GM21360 (cell line): ENCODE data around the gene MMP19.
A peak's percentile ranks its signal among the peaks of the same experiment; 100 is the strongest.
"Not testable (repeated sequence)": the region's sequence is repeated elsewhere in the genome, so short reads cannot be mapped to it uniquely, and the experiment has no call there.

Source experiments
- ATAC-seq: cut with Tn5 transposase; IDR thresholded peaks from one replicate; pipeline ENCODE4 v1.9.1; 2021; ENCODE audit warnings: mild to moderate bottlenecking, moderate library complexity; ENCODE audit not compliant: unreplicated experiment

Gene MMP19

DNA sequence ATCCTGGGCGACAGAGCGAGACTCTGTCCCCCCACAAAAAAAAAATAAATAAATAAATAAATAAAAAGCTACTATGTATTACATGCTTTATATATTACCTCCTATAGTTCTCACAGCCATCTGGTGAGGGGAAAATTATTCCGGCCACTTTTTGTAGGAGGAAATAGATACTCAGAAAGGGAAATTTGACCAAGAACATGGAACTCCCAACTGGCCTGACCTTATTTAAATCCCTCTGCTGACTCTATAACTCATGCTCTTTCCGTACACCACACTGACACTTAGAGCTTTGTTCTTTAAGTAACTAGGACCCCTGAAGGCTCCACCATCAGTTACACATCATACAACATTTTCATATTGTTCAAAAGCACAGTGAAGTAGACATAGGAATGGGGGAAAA, 2.2 kb upstream of the MMP19 start:
- no peak for ATAC-seq

DNA sequence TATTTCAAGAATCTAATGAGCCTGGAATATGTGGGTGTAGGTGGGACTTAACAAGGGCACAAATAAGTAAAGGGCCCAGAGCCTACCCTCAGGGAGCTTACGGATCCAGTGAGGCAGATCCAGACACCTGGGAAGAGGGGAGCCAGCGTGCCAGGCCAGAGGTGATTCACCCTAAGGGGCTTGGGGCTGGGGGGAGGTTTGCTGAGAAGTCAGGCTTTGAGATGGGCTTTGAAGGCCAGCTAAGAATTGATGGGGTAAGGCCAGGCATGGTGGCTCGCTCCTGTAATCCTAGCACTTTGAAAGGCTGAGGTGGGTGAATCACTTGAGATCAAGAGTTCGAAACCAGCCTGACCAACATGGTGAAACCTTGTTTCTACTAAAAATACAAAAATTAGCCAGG, 695 bp upstream of the MMP19 start:
- no peak for ATAC-seq

DNA sequence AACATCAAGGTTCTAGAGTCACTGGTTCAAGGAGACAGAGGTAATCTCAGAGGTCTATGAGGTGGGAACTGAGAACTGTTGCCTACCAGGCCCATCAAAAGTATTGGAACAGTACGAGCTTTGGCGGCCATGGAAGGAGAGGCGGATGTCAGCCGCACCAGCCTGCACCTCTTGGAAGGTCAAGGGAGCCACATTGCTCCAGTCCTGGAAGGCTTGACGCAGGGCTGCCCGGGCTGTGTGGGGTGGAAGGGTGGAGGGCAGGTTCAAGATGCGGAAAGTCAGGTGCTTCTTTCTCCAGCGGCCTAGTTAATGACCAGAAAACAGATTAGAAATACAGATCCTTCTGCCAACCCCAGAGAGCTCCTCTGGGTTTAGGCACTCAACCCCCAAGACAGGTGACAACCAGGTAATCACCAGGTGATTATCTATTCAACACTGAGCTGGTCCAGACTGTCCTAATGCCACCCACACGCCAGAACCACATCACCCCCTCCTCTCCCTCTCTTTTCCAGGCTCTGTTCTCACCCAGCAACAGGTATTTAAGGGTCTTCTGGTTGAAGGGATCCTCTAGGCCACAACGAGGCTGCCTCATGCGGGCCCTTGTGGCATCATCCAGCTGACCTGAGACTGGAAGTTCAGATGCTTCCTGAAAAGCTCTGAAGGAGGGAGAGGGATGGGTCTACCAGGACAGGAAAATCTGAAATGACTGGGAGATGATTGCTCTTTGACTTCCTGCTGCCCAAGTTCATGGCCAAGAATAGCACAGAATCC, 2.0 kb downstream of the MMP19 start:
- ATAC-seq = no peak

DNA sequence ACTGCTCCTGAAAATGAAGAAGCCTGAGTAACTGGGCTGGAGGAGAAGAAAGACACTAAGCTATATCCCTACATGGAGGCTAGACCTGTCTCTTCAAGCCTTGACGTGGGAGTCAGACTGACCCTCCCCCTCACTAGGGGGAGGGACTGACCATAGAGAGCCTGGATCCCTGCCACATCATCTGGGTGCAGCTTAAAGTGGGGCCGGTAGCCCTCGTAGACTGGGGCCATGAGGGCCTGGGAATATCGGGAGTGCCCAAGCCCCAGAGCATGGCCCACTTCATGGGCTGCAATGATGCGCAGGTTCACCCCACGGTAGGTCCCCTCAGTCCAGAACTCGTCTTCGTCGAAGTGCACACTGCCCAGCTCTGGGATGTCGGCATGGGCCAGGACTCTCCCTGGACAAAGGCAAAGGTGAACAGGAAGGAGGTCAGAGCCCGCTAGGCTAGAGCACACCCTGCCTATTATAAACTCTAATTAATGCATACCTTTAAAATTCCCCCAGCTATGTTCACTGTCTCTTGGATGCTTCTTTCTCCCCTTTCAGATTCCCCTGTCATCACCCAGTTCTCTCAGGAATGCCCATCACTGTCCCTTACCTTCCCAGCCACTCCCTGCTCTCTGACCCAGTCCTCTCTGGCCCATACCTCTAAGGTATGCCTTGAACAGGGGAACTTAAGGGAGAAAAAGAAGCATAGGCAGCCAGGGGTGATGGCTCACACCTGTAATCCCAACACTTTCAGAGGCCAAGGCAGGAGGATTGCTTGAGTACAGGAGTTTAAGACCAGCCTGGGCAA, 3.2 kb downstream of the MMP19 start:
- ATAC-seq = no peak

DNA sequence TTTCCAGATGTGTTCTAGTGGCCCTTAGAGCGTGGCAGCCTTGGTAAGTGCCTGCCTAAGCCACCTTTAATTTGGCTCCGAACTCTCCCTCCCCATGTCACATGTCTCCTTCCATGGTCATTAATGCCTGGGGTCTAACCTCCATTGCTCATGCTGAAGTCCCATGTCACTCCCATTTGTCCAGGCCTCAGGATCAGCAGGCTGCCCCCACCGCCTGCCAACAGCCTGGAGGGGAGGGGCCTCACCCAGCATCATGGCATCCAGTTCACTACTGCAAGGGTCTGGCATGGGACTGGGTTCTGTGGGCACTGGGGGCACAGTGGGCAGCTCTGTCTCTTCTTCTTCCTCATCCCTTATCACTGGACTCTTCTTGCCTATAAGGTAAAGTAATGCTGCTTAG, 4.4 kb downstream of the MMP19 start:
- no peak for ATAC-seq

DNA sequence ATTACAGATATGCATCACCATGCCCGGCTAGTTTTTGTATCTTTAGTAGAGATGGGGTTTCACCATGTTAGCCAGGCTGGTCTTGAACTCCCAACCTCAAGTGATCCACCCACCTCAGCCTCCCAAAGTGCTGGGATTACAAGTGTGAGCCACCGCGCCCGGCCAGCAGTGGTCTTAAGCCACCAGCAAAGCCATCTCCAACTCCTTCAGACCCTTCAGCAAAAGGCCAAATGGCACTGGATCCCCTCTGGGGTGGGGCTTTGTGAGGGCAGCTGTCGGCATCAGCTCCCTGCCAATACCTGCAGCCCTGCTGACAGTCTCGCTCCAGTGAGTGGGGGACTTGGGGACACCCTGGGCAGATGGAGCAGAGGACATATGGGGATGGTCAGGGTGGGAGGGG, 8.3 kb downstream of the MMP19 start:
- ATAC-seq = not testable (repeated sequence)

DNA sequence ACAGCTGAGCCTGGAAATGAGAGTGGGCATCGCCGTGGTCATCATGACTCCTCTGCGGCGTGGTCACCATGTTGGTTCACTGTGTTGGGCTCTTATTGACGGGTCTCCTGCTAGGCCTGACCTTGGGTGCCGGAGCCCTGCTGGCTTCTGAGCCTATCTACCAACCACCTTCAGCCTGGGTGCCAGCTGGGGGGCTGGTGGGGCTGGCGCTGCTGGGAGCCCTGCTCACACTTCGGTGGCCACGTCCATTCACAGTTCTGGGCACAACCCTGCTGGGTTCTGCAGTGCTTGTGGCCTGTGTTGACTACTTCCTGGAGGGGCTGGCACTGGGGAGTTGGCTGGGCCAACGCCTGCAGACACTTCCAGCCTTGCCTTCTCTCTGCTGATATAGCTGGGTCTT, 9.7 kb downstream of the MMP19 start:
- ATAC-seq = no peak

DNA sequence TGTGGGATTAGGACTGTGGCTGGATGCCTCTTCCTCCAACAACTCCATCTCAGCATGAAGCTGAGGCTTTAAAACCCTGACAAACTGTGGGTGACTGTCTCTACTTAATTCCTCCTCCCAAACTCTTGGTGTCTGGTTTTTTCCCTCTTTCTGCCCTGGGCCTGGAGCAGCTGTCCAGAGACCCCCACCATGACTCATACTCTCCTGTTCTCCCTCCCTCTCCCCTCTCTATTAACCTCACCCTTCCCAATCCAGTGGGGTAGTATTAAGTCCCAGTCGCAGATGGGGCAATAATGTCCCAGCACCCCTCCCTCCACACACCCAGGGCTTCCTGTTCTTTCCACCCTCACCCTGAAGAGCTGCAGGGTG, 11.3 kb downstream of the MMP19 start:
- ATAC-seq = no peak

DNA sequence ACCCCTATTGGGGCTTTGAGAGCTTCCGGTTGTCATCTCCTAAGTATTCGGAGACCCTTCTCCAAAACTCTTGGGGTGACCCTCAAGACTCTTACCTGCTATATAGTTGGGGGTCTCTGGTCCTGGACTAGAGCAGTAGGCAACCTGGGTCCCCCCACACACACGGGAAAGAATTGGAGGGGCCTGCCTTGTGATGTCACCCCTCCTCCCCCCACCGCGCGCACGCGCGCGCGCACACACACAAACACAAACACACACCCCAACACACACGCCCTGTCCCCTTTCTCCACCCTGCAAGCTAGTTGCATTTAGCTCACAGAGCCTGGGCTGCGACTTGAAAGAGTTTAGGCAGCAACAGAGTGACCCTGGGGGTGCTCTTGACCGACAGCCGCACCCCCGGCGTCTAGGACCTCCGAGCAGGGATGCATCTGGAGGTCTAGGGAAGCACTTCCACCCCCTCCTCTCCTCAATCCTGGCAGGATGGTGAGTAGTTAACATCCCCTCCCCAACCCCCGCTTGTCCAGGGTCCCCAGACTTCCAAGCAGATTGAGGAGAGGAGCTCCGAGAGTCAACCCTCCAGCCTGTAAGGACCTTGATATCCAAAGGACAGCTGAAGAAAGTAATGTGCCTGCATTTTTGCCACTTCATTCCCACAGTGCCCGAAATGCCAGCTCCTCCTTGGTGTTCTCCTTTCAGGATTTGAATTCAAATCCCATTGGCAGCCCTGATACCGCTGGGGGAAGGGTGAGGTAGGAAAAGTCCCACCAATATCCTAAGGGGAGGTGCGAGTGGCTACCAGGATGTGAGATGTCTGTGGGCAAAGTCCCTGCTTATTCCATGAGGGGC, 11.9 kb downstream of the MMP19 start:
- ATAC-seq = no peak

DNA sequence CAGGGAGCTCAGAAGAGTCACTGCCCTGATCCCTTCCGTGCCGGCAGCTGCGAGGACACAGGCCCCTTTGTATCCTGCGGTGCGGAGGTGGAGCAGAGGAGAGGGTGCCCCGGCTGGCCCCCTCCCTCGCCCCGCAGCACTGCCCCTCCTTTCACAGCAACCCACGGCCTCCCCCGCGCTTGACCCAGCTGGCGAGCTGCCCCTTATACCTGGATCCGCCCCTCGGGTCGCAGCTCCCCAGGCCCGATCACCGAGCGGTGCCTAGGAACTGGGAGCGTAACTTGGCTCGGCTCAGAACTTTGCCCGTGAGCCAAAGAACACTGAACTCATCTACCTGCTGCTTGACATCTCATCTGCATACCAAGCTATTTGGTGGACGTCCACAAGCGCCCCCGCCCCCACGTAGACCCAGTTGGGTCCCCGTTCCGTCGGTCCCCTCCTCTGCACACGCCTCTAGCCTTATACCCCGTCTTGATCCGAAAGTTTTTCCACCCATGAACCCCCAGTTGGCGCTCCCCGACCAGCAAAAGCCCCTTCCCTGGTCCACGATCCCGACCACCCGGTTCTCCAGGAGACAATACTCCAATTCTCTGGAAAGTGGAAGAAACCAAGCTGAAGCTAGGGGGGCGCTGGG, 12.7 kb downstream of the MMP19 start:
- peak; percentile 20 for ATAC-seq

DNA sequence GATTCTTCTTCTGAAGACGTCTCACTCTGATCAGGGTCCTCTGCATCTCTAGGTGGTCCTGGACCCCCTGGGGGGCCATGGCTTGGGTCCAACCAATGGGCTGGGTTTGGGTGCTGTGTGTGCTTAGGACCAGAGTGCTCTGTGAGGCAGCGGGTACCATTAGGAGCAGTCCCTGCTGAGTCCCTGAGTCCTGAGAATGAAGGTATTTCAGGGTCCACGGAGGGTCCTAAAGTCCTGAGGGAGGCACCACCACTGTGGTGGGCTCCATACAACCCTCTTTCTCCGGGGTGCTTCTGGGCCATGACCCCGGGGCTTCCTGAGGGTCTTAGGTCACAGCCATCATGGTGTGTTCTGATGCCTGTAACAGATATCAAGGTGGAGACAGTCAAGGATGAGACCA, 14.4 kb downstream of the MMP19 start:
- no peak for ATAC-seq

DNA sequence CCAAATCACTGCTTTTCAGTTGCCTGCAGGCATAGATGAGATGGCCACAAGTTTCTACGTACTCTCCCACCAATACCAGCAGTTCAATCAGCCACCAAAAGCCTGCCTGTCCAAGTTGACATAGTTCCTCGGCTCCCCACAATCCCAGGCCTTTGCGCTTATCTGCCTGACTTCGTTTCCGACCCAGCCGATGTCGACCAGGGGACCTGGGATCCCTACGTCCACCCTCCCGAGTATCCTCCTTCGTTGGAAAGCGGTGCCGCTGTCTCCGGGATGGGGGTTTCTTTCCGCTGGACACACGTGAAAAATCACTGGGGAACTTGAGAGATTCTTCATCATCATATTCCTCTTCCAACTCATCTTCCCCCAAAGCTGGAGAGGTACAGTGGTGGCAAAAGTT, 14.9 kb downstream of the MMP19 start:
- ATAC-seq = no peak

DNA sequence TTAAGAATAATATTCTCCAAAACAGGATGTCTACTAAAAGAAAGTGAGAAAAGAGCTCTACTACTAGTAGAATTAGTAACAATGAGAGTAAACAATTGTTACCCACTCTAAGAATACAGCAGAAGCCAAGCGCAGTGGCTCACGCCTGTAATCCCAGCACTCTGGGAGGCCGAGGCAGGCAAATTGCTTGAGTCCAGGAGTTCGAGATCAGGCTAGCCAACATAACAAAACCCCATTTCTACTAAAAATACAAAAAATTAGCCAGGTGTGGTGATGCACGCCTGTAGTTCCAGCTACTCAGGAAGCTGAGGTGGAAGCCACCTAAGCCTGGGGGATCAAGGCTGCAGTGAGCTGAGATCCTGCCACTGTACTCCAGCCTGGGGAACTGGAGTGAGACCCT, 18.0 kb downstream of the MMP19 start:
- ATAC-seq = no peak

DNA sequence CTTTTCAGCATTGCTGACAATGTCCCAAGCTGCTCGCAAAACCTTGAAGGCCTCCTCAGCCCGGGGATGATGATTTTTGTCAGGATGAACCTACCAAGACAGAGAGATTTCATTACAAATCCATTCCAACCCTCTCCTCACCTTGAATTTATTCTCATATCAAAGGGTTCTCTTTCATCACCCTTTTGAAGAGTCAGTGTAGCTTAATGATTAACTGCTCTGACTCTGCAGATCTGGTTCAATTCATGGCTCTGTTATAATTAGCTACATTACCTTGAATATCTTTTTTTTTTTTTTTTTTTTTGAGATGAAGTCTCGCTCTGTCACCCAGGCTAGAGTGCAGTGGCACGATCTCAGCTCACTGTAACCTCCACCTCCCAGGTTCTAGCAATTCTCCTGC, 19.3 kb downstream of the MMP19 start:
- no peak for ATAC-seq

DNA sequence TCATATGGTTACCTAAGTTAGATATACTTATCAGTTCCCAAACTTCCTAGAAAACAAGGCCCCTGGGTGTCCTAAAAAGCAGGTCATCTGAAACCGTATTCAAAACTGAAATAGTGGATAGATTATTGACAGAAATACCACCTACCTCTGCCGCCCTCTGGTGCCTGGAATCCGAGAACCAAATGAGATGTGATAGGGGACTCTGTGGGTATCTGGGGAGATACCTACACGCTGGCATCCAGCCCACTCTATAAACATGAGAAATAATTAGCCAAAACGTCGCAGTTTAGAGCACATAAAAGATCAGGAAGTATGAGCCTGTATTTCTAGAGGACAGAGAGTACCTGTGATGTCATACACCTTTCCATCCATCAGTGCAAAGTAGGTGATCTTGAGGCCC, 20.5 kb downstream of the MMP19 start:
- ATAC-seq = no peak

DNA sequence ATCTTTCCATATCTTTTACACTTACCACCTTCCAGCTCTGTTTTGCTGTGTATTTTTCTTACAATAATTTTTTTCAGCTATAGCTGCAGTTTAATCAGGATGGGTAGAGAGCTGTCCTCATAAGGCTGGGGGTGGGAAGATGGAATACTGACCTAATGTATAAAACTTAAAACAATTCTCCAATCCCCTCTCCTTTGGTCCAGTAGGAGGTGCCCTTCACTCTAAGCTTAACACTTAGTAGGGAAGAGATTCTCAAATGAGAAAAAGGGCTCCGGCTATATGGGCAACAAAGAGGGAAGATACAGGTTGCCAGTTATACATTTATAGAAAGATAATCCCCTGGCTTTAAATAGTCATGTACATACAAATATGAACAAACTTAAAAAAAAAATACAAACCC, 22.1 kb downstream of the MMP19 start:
- ATAC-seq = no peak

DNA sequence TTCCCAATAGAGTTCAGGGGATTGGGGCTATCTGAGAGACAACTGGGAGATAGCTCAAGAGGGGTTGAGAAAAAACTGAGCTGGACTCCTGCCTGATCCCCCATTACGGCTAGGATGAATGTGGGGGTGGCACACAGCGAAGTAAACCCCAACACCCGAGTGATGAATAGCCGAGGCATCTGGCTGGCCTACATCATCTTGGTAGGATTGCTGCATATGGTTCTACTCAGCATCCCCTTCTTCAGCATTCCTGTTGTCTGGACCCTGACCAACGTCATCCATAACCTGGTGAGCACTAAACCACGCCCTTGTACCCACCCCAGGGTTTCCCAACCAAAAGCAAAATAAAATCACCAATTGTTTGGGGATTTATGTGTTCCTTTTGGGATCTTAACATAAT, 23.9 kb downstream of the MMP19 start:
- ATAC-seq = no peak

DNA sequence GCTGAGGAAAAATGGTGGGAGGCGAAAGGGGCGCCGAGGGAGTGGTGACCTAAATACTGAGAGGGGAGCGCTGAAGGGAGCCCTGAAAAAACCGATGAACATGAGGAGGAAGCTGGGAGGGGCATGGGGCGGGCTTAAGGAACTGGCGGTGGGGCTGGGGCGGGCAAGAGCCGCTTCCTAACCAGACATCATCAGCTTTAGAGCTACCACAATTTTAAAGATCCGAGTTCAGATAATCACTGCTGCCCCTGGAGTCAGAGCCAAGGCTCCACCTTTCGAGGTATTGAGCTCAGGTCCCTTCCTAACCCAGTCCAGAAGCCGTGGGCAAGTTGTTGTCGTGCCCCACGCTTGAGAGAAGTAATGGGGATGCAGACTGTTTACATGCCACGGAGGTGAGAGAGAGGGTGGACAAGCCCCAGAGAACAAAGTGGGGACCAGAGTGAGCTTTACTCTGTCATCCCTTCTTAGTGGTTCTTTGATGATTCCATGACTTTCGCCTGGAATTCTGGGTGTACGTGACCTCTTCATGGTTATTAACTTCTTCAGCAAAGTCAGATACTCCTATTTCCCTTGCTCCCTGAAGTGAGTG, 24.5 kb downstream of the MMP19 start:
- peak; percentile 17 for ATAC-seq

DNA sequence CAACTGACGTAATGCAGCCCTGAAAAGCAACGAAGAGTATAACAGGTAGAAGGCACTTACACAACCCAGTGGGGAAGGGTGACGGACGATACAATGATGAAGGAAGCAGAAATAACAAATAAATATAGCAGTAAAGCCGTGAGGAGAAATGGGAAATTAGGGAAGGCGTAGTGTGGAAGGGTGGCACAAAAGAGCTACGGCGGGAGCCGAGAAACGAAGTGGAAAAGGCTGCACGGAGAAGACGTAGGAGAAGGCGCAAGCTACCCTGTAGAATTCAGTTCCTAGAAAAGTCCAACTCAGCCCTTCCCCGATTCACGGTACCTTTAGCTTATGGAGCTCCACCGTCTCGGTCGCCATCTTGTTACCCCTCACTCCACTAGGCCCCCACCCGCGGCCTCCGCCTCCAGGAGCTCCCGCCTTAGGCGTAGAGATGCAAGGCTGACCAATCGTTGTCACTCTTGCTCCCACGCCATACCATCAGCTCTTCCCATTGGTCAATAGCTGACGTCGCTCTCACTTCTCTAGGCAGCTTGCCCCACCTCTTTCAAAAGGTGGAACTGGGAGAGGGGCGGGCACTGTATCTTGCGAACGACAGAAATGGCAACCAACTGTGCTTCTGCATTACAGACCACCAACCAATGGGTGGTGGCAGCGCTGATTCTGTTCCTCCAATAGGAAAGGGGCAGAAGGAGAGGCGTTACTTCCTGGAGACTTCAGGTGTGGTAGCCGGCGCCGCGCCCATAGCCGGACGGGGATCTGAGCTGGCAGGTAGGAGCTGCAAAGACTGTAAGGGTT, 25.2 kb downstream of the MMP19 start, which contains the start of the genes ORMDL2 and SARNP:
Gene ORMDL2 (plus strand): TSS at position 697 of the 795 bp plus-strand sequence. CDS start 959 bp downstream, outside the sequence.
Gene SARNP (minus strand): TSS at position 380 of the 795 bp plus-strand sequence. CDS start 23 bp downstream, at position 357.
- peak; percentile 97 for ATAC-seq

DNA sequence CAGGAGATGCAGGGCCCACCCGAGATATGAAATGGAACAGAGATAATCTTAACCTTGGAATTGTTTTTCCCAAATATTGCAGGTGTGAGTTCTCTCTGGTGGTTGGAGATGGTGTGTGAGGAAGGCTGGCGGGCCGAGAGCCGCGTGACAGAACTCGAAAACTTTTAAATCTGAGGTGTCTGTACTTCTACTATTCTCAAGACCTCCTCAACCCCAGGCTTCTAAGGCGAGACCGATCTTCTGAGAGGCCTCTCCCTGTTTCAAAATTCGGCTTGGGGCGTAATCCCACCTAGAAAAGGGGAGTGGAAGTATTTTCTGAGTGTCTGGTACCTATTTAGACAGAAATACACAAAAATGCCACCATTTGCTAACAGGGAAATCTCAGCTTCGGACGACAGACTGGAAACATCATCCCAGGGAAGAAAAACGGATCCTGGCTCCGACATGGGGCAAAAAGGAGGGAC, 25.8 kb downstream of the MMP19 start:
- ATAC-seq = no peak
